SKM-1 (cell line): ENCODE data around the gene FIBCD1.

Experiments used
- DNase-seq: peaks from one replicate; lab custom pipeline; 2025; ENCODE audit not compliant: unreplicated experiment; lab: John Stamatoyannopoulos, UW

FIBCD1 gene

GRCh38 chr9:130862747-130863146 lies 76.3 kb downstream of the FIBCD1 start:
- DNase-seq, result no peak

GRCh38 chr9:130862217-130862616 lies 76.8 kb downstream of the FIBCD1 start:
- no peak for DNase-seq

- DNase-seq, result no peak
These were observed 77.5 kb downstream of the FIBCD1 start for GRCh38 chr9:130861372-130862180.

- no peak for DNase-seq
These were observed 78.4 kb downstream of the FIBCD1 start for GRCh38 chr9:130860458-130861316.

GRCh38 chr9:130858739-130859705 lies 80.0 kb downstream of the FIBCD1 start:
- no peak for DNase-seq

GRCh38 chr9:130857864-130858738 lies 80.9 kb downstream of the FIBCD1 start:
- DNase-seq, result no peak

GRCh38 chr9:130856474-130856873 lies 82.6 kb downstream of the FIBCD1 start:
- DNase-seq, result no peak

GRCh38 chr9:130854835-130855234 lies 84.2 kb downstream of the FIBCD1 start:
- no peak for DNase-seq

- DNase-seq, result no peak
These were observed 85.0 kb downstream of the FIBCD1 start for GRCh38 chr9:130854092-130854491.

- no peak for DNase-seq
These were observed 86.2 kb downstream of the FIBCD1 start for GRCh38 chr9:130852801-130853200.
